Measurements from ENCODE around the gene TNS4. TPM values are rescaled to one million over a fixed set of nuclear protein-coding genes. Genes with fewer than 3 reads are reported as not detected.

The TNS4 gene
- total and polyA plus RNA-seq, 2 donors (not counting 1 experiment from before 2014, with no cell fraction given) = not detected

DNA sequence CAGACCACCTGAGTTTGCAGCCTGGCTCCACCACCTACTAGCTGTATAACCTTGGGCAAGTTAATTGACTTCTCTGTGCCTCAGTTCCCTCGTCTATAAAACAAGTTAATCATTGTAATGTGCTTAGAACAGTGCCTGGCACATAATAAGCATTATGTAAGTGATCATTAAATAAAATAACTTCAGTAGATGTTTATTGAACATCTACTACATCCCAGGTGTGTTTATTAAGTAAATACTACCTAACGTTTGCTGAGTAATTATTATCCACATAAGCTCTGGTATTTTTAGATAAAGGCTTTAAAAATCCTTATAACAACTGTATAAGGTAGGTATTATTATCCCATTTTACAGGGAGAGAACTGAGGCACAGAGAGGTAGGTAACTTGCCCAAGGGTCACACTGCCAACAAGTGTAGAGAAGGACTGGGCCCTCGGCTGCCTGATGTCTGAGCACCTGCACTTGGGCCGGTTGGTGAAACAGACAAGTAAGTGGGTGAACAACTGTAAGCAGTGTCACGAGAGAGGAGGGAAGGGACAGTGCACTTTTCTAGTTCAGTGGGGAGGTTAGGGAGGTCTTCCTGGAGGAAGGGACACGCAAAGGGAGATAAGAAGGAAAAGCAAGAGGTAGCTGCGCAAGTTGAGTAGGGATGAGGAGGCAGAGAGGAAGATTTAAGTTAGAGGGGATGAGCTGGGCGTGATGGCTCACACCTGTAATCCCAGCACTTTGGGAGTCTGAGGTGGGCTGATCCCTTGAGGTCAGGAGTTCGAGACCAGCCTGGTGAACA lies 4.6 kb downstream of the TNS4 start:
- DNase-seq = no peak
- Histone ChIP-seq H3K4me3 (ENCODE audit: control extremely low read depth in 1 of 5, extremely low read depth in 1 of 5, insufficient read depth in 1 of 5, low read depth in 2 of 5, low read length in 4 of 5) (no peak overlapping the region), H3K36me3 (replicated peaks in 1 of 2; ENCODE audit: control extremely low read depth in 1 of 2, control insufficient read depth in 1 of 2, extremely low read depth in 1 of 2, insufficient read depth in 2 of 2, low read length in 1 of 2) (no peaks in the 10 kb centered on the region), H3K4me1 (ENCODE audit: control insufficient read depth in 2 of 2, insufficient read depth in 2 of 2, low read length in 2 of 2) (peaks cover 7 to 8% of the 10 kb centered on the region in 2 donors), H4K20me1 (ENCODE audit: control insufficient read depth, insufficient read depth, low read length, poor library complexity, severe bottlenecking) (no peaks in the 10 kb centered on the region), H3K9me3 (ENCODE audit: control extremely low read depth in 1 of 3, control insufficient read depth in 2 of 3, insufficient read depth in 1 of 3, low read length in 2 of 3) (peaks cover 0 to 12% (median 0%) of the 10 kb centered on the region in 3 donors), H3K79me2 (ENCODE audit: control insufficient read depth, insufficient read depth, low read length) (no peaks in the 10 kb centered on the region), H3K9ac (ENCODE audit: low read length) (no peak overlapping the region), H3K27ac (ENCODE audit: low read length in 2 of 2) (no peak overlapping the region), H3K27me3 (replicated peaks in 1 of 4; ENCODE audit: control extremely low read depth in 1 of 4, control insufficient read depth in 3 of 4, insufficient read depth in 4 of 4, low read length in 3 of 4) (peaks cover 0 to 23% (median 10%) of the 10 kb centered on the region in 4 experiments), H2AFZ (ENCODE audit: insufficient read depth, low read depth, low read length, poor library complexity, severe bottlenecking) (no peak overlapping the region), H3K4me2 (replicated peaks; ENCODE audit: low read depth, low read length, poor library complexity, severe bottlenecking) (no peak overlapping the region)
- intact Hi-C loops (cut with micrococcal nuclease) = no loop called here
- no peak for TF ChIP-seq EZH2 (IDR thresholded peaks at IDR 0.05; ENCODE audit: borderline replicate concordance, insufficient read depth, low read depth, low read length, poor library complexity, severe bottlenecking)
- Mint-ChIP-seq H3K9me3 (ENCODE audit: insufficient read depth) (no peaks in the 10 kb centered on the region), H3K4me3 (no peak overlapping the region), H3K27me3 (peaks cover 27% of the 10 kb centered on the region), H3K27ac (no peak overlapping the region), H3K4me1 (peaks cover 4% of the 10 kb centered on the region)
- POLR2A ChIA-PET = interaction anchor here (0.7 kb wide), 1 partner anchor 25 kb away, joined by 5 read pairs; no protein-coding TSS in a partner anchor
- ATAC-seq (ENCODE audit: low read depth) = no peak
- CTCF ChIA-PET = interaction anchor here (1.0 to 1.5 kb wide), 2 partner anchors 21 to 197 kb away, joined by 3 read pairs; no protein-coding TSS in a partner anchor
- 90% methylated on average over 4 of the region's 9 CpGs for WGBS (ENCODE audit: insufficient coverage)

DNA sequence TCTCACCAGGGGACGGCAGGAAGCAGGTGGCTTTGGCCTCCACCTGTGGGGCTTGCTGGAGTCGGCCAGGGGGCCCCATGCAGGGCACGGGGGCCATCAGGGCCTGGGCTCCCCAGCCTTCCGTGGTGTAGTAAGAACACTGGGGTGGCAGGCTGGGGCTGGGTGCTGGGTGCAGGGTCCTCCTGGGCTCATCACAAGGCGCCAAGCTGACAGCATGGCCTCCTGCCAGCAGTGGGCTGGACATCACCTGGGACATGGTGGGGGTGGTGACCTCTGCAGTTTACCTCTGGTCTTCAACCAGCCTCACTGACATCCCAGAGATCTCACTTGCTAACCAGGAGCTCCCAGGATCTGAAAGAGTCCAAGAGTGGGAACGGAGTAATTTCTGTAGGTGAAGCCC lies 5.3 kb downstream of the TNS4 start:
- H3K27me3 Mint-ChIP-seq = peaks cover 27% of the 10 kb centered on the region
- H3K4me3 Mint-ChIP-seq = no peak overlapping the region
- Histone ChIP-seq H4K20me1 (ENCODE audit: control insufficient read depth, insufficient read depth, low read length, poor library complexity, severe bottlenecking) (no peaks in the 10 kb centered on the region), H3K4me1 (ENCODE audit: control insufficient read depth in 2 of 2, insufficient read depth in 2 of 2, low read length in 2 of 2) (peaks cover 10 to 14% of the 10 kb centered on the region in 2 donors), H3K9ac (ENCODE audit: low read length) (no peak overlapping the region), H2AFZ (ENCODE audit: insufficient read depth, low read depth, low read length, poor library complexity, severe bottlenecking) (no peak overlapping the region), H3K4me3 (ENCODE audit: control extremely low read depth in 1 of 5, extremely low read depth in 1 of 5, insufficient read depth in 1 of 5, low read depth in 2 of 5, low read length in 4 of 5) (no peak overlapping the region), H3K27ac (ENCODE audit: low read length in 2 of 2) (no peak overlapping the region), H3K9me3 (ENCODE audit: control extremely low read depth in 1 of 3, control insufficient read depth in 2 of 3, insufficient read depth in 1 of 3, low read length in 2 of 3) (peaks cover 0 to 12% (median 0%) of the 10 kb centered on the region in 3 donors), H3K4me2 (replicated peaks; ENCODE audit: low read depth, low read length, poor library complexity, severe bottlenecking) (no peak overlapping the region), H3K79me2 (ENCODE audit: control insufficient read depth, insufficient read depth, low read length) (no peaks in the 10 kb centered on the region), H3K27me3 (replicated peaks in 1 of 4; ENCODE audit: control extremely low read depth in 1 of 4, control insufficient read depth in 3 of 4, insufficient read depth in 4 of 4, low read length in 3 of 4) (peaks cover 0 to 23% (median 10%) of the 10 kb centered on the region in 4 experiments), H3K36me3 (replicated peaks in 1 of 2; ENCODE audit: control extremely low read depth in 1 of 2, control insufficient read depth in 1 of 2, extremely low read depth in 1 of 2, insufficient read depth in 2 of 2, low read length in 1 of 2) (no peaks in the 10 kb centered on the region)
- WGBS (ENCODE audit: insufficient coverage) = 81% methylated on average over 3 of the region's 6 CpGs
- ATAC-seq (ENCODE audit: low read depth) (no peak), DNase-seq (no peak)
- POLR2A ChIA-PET = no interaction called here
- H3K27ac Mint-ChIP-seq = no peak overlapping the region
- TF ChIP-seq, protein P1, sequence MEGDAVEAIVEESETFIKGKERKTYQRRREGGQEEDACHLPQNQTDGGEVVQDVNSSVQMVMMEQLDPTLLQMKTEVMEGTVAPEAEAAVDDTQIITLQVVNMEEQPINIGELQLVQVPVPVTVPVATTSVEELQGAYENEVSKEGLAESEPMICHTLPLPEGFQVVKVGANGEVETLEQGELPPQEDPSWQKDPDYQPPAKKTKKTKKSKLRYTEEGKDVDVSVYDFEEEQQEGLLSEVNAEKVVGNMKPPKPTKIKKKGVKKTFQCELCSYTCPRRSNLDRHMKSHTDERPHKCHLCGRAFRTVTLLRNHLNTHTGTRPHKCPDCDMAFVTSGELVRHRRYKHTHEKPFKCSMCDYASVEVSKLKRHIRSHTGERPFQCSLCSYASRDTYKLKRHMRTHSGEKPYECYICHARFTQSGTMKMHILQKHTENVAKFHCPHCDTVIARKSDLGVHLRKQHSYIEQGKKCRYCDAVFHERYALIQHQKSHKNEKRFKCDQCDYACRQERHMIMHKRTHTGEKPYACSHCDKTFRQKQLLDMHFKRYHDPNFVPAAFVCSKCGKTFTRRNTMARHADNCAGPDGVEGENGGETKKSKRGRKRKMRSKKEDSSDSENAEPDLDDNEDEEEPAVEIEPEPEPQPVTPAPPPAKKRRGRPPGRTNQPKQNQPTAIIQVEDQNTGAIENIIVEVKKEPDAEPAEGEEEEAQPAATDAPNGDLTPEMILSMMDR (IDR thresholded peaks at IDR 0.05) = no peak
- TF ChIP-seq EZH2 (IDR thresholded peaks at IDR 0.05; ENCODE audit: borderline replicate concordance, insufficient read depth, low read depth, low read length, poor library complexity, severe bottlenecking) = no peak
- peaks cover 6% of the 10 kb centered on the region for H3K4me1 Mint-ChIP-seq
- CTCF ChIA-PET = no interaction called here
- intact Hi-C loops (cut with micrococcal nuclease) = no loop called here
- H3K9me3 Mint-ChIP-seq (ENCODE audit: insufficient read depth) = no peaks in the 10 kb centered on the region

Measured in B cell (primary cell).